Activated CD8-positive, alpha-beta memory T cell treated with anti-CD3 and anti-CD28 coated beads, Interleukin-2, amount 10 ng/mL, durations not matched to agents 7 days and 5 days (primary cell): Measurements from ENCODE around the gene LIFR. TPM values are rescaled to one million over a fixed set of nuclear protein-coding genes. Genes with fewer than 3 reads are reported as not detected.

Experiments
- ATAC-seq: fragments of 150-1000 bp; cut with Tn5 transposase; one replicate; pipeline ENCODE4 v1.10.0; 2021; ENCODE audit warnings: moderate library complexity
- CTCF ChIA-PET: fragments of 350-600 bp; sonication (Branson Sonifier 250); formaldehyde crosslinking; loops from one replicate; lab custom pipeline; 2021; ENCODE audit warnings: antibody characterized with exemption; lab: Charles Lee
- DNase-seq: peaks from one replicate; pipeline ENCODE4 v3.0.0-alpha.2; 2020
- H3K27ac Mint-ChIP-seq: one replicate; pipeline ENCODE4 v1.8.0; 2021; ENCODE audit warnings: mild to moderate bottlenecking, mixed read lengths
- H3K27me3 Mint-ChIP-seq: one replicate; pipeline ENCODE4 v1.8.0; 2021; ENCODE audit warnings: mixed read lengths
- H3K36me3 Mint-ChIP-seq: one replicate; pipeline ENCODE4 v1.8.0; 2021; ENCODE audit warnings: mild to moderate bottlenecking, mixed read lengths
- H3K4me1 Mint-ChIP-seq: one replicate; pipeline ENCODE4 v1.8.0; 2021; ENCODE audit warnings: mixed read lengths
- H3K4me3 Mint-ChIP-seq: one replicate; pipeline ENCODE4 v1.8.0; 2021; ENCODE audit warnings: mild to moderate bottlenecking, moderate library complexity, mixed read lengths
- H3K9me3 Mint-ChIP-seq: one replicate; pipeline ENCODE4 v1.8.0; 2022; ENCODE audit warnings: low read depth, mixed read lengths
- total RNA-seq, 2 experiments: library from RNA; stranded (reverse); gene quantifications; one replicate each; pipeline ENCODE4 v1.2.3, GENCODE V29; 2021

The LIFR gene
- total RNA-seq, 2 experiments from 2014 or later = not detected

DNA sequence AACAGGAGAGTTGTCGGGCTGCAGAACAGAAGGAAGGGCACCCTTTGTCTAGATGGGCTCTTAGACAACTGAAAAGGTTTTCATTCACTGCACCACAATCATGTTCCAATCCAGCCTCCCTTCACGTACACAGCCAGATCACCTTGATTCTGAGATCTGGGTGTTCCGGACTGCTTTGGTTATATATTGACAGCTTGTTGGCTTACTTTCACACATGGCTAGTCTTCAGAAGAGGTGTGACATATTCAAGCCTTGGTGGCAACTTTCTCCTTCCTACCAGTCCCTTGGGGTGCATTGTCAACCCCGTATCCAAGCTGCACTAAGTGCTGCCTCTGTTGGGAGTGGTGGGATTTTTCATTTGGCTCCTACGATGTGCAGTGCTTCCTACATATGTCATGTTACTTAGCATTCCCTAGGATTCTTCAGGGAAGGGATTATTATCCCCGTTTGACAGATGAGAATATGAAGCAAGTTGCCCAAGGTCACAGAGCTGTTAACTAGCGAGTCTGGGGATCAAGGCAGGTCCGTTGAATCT, 100.6 kb downstream of the LIFR start:
- H3K4me1 Mint-ChIP-seq = peaks cover 27% of the 10 kb centered on the region
- peaks cover 82% of the 10 kb centered on the region for H3K27me3 Mint-ChIP-seq
- DNase-seq (peak; percentile 34), ATAC-seq (no peak)
- no peak overlapping the region for H3K4me3 Mint-ChIP-seq
- no peaks in the 10 kb centered on the region for H3K9me3 Mint-ChIP-seq
- H3K27ac Mint-ChIP-seq = no peak overlapping the region
- H3K36me3 Mint-ChIP-seq = peaks cover 2% of the 10 kb centered on the region
- CTCF ChIA-PET = interaction anchor here (0.9 to 1.3 kb wide), 2 partner anchors 12 to 14 kb away, joined by 3 to 6 read pairs; no protein-coding TSS in a partner anchor

DNA sequence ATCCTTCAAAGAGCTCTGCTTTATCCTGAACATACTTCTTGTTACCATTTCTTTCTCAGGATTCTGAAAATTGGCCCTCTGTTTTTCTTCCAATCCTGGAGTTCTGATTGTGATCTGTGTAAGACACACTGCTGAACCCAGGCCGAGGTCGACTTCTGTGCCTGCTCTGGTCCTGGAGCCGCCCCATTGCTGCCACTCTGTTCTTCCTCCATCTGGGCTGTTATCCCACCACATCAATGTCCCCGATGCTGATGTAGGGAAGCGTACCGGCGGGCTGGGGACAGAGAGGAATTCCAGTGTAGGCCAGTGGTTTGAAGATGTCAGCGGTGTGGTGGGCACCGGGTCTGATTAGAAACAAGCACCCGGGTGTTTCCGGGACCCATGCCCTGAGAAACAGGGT, 102.5 kb downstream of the LIFR start:
- Mint-ChIP-seq H3K4me1 (peaks cover 27% of the 10 kb centered on the region), H3K36me3 (peaks cover 2% of the 10 kb centered on the region), H3K4me3 (peak overlapping the region; percentile 19), H3K9me3 (no peaks in the 10 kb centered on the region), H3K27ac (peak overlapping the region; percentile 81), H3K27me3 (peaks cover 85% of the 10 kb centered on the region)
- no peak for DNase-seq
- no peak for ATAC-seq
- CTCF ChIA-PET = interaction anchor here (1.1 to 4.7 kb wide), 4 partner anchors 12 to 356 kb away, joined by 3 to 60 read pairs (median 4); no protein-coding TSS in a partner anchor

DNA sequence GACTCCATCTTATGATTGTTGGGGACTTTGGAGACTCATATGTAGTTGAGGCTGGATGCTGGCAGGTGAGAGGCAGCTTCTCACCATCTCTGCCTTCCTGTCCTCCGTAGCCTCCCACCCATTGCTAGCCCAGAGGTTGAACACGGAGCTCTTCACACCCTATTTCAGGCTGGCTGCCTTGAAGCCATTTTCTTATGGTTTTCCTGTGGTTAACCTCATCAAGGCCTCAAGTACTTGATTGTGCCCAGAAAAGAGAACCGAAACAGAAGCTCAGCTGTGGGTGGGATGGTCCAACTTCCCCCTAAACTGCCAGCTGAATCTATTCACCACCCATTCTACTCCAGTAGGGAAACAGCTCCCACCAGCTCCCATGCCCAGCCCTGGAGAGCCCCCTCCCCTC, 102.9 kb downstream of the LIFR start:
- ATAC-seq = peak; percentile 93
- H3K27ac Mint-ChIP-seq = peak overlapping the region; percentile 81
- CTCF ChIA-PET = interaction anchor here (1.1 to 4.7 kb wide), 4 partner anchors 12 to 356 kb away, joined by 3 to 60 read pairs (median 4); no protein-coding TSS in a partner anchor
- H3K36me3 Mint-ChIP-seq = peaks cover 2% of the 10 kb centered on the region
- H3K4me1 Mint-ChIP-seq = peaks cover 27% of the 10 kb centered on the region
- H3K4me3 Mint-ChIP-seq = peak overlapping the region; percentile 19
- no peaks in the 10 kb centered on the region for H3K9me3 Mint-ChIP-seq
- peaks cover 87% of the 10 kb centered on the region for H3K27me3 Mint-ChIP-seq
- peak; percentile 83 for DNase-seq

DNA sequence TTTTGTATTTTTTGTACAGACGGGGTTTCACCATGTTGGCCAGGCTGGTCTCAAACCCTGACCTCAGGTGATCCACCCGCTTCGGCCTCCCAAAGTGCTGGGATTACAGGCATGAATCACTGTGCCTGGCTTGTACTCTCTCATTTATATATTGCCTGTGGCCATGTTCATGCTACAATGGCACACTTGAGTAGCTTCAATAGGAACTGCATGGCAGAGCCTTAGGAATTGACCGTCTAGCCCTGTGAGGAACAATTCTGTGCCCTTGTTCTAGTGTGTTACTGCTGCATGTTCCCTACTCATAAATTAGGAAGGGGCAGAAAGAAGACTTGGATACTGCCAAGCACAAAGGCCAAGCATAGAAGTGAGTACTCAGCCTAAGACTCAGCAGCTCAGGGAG, 104.2 kb downstream of the LIFR start:
- Mint-ChIP-seq H3K36me3 (peaks cover 2% of the 10 kb centered on the region), H3K27ac (no peak overlapping the region), H3K4me3 (no peak overlapping the region), H3K4me1 (peaks cover 27% of the 10 kb centered on the region), H3K27me3 (peaks cover 89% of the 10 kb centered on the region), H3K9me3 (no peaks in the 10 kb centered on the region)
- CTCF ChIA-PET = interaction anchor here (4.7 kb wide), 1 partner anchor 11 kb away, joined by 60 read pairs; no protein-coding TSS in a partner anchor
- DNase-seq (no peak), ATAC-seq (no peak)

DNA sequence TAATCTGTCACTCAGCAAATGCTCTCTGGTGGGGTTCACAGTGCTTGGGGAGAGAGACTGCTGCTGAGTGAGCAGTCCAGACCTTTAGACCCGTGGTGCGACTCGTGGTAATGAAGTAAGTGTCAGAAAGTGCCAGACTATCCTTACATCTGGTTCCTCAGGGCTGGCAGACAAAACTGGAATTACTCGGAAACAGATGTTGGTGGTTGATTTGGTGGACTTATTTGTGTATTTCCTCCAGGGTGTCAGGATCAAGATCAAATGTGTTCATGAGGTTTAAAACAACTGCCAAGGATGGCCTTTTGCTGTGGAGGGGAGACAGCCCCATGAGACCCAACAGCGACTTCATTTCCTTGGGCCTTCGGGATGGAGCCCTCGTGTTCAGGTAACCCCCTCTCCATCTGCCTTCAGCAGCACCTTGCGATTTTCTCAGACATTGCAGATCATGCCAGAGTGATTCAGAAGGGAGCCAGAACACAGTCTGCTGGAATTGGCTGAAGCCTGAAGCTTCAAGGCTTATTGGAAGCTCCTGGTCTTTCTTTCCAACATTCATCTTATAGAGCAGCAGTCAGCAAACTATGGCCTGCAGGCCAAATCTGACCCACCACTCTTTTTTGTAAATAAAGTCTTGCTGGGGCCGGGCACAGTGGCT, 105.2 kb downstream of the LIFR start:
- Mint-ChIP-seq H3K36me3 (peaks cover 2% of the 10 kb centered on the region), H3K27me3 (peaks cover 89% of the 10 kb centered on the region), H3K9me3 (no peaks in the 10 kb centered on the region), H3K4me3 (no peak overlapping the region), H3K27ac (no peak overlapping the region), H3K4me1 (peaks cover 27% of the 10 kb centered on the region)
- CTCF ChIA-PET = interaction anchor here (4.7 kb wide), 1 partner anchor 10 kb away, joined by 60 read pairs; no protein-coding TSS in a partner anchor
- DNase-seq (peak; percentile 27), ATAC-seq (no peak)

DNA sequence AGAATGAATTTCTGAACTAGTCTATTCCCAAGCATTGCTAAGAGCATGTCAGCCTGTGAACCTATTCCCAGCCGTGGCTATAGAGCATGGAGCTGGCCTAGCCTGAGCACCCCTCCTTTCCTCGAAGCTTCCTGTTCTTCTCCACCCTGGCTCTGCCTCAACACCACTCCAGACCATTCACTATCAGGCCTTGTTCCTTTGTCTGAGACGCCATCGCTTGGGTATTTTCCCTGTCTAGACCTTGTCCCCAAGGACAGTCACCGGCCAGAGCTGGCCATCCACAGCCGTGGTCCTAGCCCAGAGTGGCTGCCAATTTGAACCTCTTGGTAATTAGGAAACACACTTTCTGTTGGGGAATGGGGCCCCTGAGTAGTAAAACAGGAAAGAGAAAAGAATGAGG, 105.8 kb downstream of the LIFR start:
- ATAC-seq (no peak), DNase-seq (peak; percentile 11)
- Mint-ChIP-seq H3K4me3 (no peak overlapping the region), H3K27ac (no peak overlapping the region), H3K4me1 (peaks cover 27% of the 10 kb centered on the region), H3K36me3 (peaks cover 2% of the 10 kb centered on the region), H3K9me3 (no peaks in the 10 kb centered on the region), H3K27me3 (peaks cover 88% of the 10 kb centered on the region)
- CTCF ChIA-PET = interaction anchor here (4.7 kb wide), 1 partner anchor 9 kb away, joined by 60 read pairs; no protein-coding TSS in a partner anchor

DNA sequence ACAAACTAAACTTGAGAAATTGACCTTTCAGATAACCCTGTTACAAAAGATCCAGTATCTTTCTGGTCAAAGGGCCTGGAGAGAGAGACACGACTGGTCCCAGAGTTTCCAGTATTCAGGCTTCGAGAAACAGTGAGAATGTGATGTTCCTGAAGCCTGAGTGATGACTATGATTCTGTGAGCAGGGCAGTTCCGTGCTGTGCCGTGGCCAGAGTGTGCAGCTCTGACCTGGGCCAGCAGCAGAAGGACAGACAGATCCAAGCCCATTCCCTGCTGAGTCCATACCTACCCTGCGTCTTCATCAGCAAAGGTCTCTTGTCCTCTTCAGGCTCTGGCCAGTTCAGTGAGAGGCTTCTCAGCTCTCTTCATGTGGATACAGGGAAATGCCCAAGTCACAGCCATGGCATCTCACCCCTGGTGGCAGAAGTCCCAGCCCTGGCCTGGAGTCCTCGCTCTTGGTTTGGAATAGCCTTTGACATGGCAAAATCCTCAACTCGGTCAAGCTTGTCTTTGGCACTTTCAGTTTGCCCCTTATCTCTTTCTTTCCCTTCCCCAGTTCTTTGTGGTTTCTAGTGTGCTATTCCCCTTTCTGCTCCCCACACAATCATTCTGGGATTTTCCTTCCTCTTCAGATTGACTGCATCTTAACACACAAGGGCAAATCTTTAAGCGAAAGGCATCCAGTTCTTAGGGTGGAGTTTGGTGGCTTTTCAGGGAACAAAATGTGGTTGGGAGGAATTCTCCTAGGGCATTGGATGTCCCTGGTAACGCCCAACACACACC, 107.7 kb downstream of the LIFR start:
- H3K36me3 Mint-ChIP-seq = no peaks in the 10 kb centered on the region
- ATAC-seq (no peak), DNase-seq (no peak)
- H3K4me3 Mint-ChIP-seq = no peak overlapping the region
- no peaks in the 10 kb centered on the region for H3K9me3 Mint-ChIP-seq
- CTCF ChIA-PET = interaction anchor here (0.6 kb wide), 1 partner anchor 97 kb away, joined by 4 read pairs; no protein-coding TSS in a partner anchor
- peaks cover 16% of the 10 kb centered on the region for H3K4me1 Mint-ChIP-seq
- peaks cover 86% of the 10 kb centered on the region for H3K27me3 Mint-ChIP-seq
- H3K27ac Mint-ChIP-seq = no peak overlapping the region

DNA sequence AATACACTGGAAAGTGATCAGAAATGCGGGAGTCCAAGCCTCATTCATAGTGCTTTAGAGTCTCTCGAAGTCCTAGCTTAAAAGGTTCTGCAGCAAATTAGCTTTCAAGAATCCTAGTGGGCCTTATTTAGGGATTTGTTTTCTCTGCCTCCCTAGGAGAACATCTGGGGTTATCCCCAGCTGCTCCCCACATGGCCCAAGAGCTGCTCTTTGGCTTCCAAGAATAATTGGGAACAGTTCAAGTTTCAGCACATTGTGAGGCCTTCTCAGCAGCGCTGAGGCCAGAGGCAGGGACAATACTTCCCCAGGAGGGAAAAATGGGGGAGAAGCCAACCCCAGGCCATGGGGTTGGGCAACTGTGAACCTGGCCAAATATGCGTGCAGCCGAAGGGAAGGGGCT, 108.7 kb downstream of the LIFR start:
- H3K4me3 Mint-ChIP-seq = no peak overlapping the region
- ATAC-seq (no peak), DNase-seq (no peak)
- H3K27me3 Mint-ChIP-seq = peaks cover 81% of the 10 kb centered on the region
- H3K9me3 Mint-ChIP-seq = no peaks in the 10 kb centered on the region
- H3K36me3 Mint-ChIP-seq = no peaks in the 10 kb centered on the region
- peaks cover 6% of the 10 kb centered on the region for H3K4me1 Mint-ChIP-seq
- no peak overlapping the region for H3K27ac Mint-ChIP-seq
- CTCF ChIA-PET = interaction anchor here (0.6 to 0.7 kb wide), 2 partner anchors 98 to 348 kb away, joined by 4 read pairs; no protein-coding TSS in a partner anchor

DNA sequence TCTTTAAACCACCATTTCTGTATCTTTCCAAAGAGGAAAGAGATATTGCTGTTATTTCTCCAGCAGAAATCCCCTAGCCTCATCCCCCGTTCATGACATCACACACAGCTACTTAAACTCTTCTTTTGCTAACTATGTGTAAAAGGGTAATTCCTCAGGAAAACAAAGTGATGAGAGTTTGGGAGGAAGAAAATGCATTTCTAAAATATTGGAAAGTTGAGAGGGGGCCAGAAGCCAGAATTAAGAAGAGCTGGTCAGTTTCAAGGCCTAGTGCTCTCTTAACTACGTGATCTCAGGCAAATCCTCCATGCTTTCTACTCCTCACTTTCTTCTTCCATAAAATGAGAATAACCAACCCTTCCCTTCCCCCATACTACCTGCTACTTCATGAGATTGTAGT, 109.4 kb downstream of the LIFR start:
- CTCF ChIA-PET = interaction anchor here (0.9 to 2.6 kb wide), 2 partner anchors 103 to 770 kb away, joined by 3 to 5 read pairs; no protein-coding TSS in a partner anchor

DNA sequence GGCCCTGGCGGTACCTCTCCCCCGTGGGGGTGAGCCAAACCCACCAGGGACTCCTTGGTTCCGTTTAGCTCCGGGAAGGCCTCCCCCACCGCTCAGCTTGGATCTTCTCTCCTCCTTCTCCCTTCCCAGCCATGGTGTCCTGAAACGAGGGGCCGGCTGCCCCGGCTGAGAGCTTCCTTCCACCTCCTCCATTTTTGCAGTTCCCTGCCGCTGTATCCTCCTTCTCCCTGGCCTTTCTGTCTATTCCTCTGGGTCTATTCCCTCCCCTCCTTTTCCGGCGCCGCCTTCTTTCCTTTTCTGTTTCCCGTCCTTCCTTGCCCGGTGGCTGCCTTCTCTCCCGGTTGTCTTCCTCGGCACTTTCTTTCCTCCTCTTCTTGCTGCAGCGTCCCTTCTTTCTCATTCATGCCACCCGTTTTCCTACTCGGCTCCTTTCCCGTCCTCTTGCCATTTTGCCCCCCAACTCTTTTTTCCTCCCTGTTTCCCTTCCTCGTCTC, 110.4 kb downstream of the LIFR start:
- Mint-ChIP-seq H3K27me3 (peaks cover 71% of the 10 kb centered on the region), H3K36me3 (no peaks in the 10 kb centered on the region)

More for the DNA sequence above, 109.4 kb downstream of the LIFR start:
- H3K9me3 Mint-ChIP-seq = no peaks in the 10 kb centered on the region
- no peak for DNase-seq
- H3K27me3 Mint-ChIP-seq = peaks cover 74% of the 10 kb centered on the region
- H3K36me3 Mint-ChIP-seq = no peaks in the 10 kb centered on the region
- H3K4me3 Mint-ChIP-seq = no peak overlapping the region
- no peak for ATAC-seq
- H3K27ac Mint-ChIP-seq = no peak overlapping the region
- H3K4me1 Mint-ChIP-seq = no peaks in the 10 kb centered on the region

DNA sequence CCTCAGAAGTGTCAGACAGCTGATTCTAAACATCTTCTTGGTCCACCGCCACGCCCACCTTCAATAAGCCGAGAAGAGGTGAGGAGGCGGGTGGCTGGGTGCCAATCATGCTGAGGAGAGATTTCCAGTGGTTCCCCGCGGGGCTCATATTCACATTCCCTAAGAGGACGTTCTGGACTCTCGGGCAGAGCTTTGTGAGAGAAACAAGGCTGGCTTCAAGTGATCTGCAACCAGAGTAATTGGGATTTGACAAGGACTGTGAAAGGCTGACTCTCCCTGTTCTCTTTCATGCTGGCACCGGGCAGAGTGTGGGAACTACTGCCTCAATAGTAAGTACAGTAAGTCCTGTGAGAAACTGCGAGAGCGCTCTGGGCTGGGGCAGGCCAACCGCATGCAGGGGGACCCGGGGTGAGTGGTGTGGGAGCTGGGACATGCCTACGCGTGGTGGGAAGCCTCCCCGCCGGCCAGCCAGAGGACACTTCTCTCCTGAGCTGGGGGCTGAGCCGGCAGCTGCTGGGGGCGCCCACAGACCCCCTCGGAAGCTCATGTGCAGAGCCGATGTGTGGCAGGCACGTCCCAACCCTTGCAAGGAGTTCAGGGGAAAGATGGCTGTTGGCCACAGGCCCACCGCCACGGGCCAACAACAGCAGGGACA, 110.9 kb downstream of the LIFR start:
- H3K27me3 Mint-ChIP-seq = peaks cover 69% of the 10 kb centered on the region
- CTCF ChIA-PET = interaction anchor here (0.7 to 2.6 kb wide), 4 partner anchors 24 to 364 kb away, joined by 3 to 5 read pairs (median 3); no protein-coding TSS in a partner anchor
- no peak for DNase-seq

More for the DNA sequence above, 110.4 kb downstream of the LIFR start:
- Mint-ChIP-seq H3K27ac (no peak overlapping the region), H3K9me3 (no peaks in the 10 kb centered on the region), H3K4me1 (peaks cover 1% of the 10 kb centered on the region), H3K4me3 (no peak overlapping the region)
- ATAC-seq (no peak), DNase-seq (no peak)
- CTCF ChIA-PET = interaction anchor here (0.9 to 2.6 kb wide), 2 partner anchors 104 to 771 kb away, joined by 3 to 5 read pairs; no protein-coding TSS in a partner anchor

DNA sequence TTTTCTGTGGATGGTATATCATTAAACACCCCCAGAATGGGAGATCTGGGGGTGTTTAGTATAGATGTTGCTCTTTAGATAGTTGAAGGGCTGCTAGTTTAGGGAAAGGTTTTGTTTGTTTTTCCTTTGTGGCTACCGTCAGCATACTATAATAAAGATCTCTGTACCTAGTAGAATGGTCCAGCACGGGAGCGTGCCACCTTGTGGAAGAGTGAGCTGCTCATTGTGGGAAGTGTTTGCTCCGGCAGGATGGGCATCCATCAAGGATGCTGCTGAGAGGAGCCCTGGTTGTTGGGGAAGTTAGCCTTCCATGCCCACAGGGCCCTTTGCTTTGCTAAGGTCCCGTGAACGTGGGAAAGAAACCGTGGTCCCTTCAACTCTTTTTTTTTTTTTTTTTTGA, 113.1 kb downstream of the LIFR start:
- Mint-ChIP-seq H3K27me3 (peaks cover 64% of the 10 kb centered on the region), H3K36me3 (no peaks in the 10 kb centered on the region), H3K27ac (no peak overlapping the region), H3K4me1 (peaks cover 1% of the 10 kb centered on the region), H3K9me3 (no peaks in the 10 kb centered on the region), H3K4me3 (no peak overlapping the region)
- DNase-seq (no peak), ATAC-seq (no peak)
- CTCF ChIA-PET = interaction anchor here (0.8 to 1.8 kb wide), 2 partner anchors 12 to 61 kb away, joined by 3 to 5 read pairs; no protein-coding TSS in a partner anchor

More for the DNA sequence above, 110.9 kb downstream of the LIFR start:
- no peak overlapping the region for H3K4me3 Mint-ChIP-seq
- H3K4me1 Mint-ChIP-seq = peaks cover 1% of the 10 kb centered on the region
- H3K27ac Mint-ChIP-seq = no peak overlapping the region
- no peaks in the 10 kb centered on the region for H3K36me3 Mint-ChIP-seq
- H3K9me3 Mint-ChIP-seq = no peaks in the 10 kb centered on the region
- no peak for ATAC-seq
